Measurements from ENCODE around the gene MROH7. TPM values are rescaled to one million over a fixed set of nuclear protein-coding genes. Genes with fewer than 3 reads are reported as not detected.

Gene MROH7
- total RNA-seq, 6 experiments from 2014 or later = 0.09 TPM; not detected in 5

GRCh38 chr1:54710434-54710833 lies 68.8 kb downstream of the MROH7 start:
- no peak for DNase-seq
- no peak overlapping the region for H3K4me3 Mint-ChIP-seq
- peaks cover 32% of the 10 kb centered on the region for H3K27me3 Mint-ChIP-seq (ENCODE audit: insufficient read depth)
- H3K36me3 Mint-ChIP-seq (ENCODE audit: low read depth) = no peaks in the 10 kb centered on the region
- peaks cover 10% of the 10 kb centered on the region for H3K4me1 Mint-ChIP-seq (ENCODE audit: low read depth)
- TF ChIP-seq CTCF (IDR thresholded peaks at IDR 0.05) = no peak
- no peak overlapping the region for H3K27ac Mint-ChIP-seq
- H3K9me3 Mint-ChIP-seq = no peaks in the 10 kb centered on the region

DNA sequence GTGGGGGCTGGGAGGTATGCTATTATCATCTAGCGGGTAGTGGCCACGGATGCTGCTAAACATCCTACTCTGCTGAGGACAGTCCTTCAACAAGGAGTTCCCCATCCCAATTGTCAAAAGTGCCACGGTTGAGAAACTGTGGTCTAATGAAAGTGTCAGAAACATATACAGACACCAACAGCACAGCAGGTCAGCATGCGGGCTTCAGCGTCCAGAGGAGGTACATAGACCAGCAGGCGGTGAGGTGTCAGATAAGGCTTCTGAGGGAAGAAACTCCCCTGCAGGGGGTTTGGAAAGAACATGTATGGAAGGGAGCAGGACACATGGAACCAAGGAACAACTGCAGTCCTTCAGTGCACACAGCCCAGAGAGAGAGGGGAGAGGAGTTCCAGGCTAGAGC lies 69.3 kb downstream of the MROH7 start:
- no peak for TF ChIP-seq CTCF (IDR thresholded peaks at IDR 0.05)
- peaks cover 12% of the 10 kb centered on the region for H3K4me1 Mint-ChIP-seq (ENCODE audit: low read depth)
- no peak overlapping the region for H3K27ac Mint-ChIP-seq
- no peaks in the 10 kb centered on the region for H3K36me3 Mint-ChIP-seq (ENCODE audit: low read depth)
- no peaks in the 10 kb centered on the region for H3K9me3 Mint-ChIP-seq
- DNase-seq = no peak
- H3K27me3 Mint-ChIP-seq (ENCODE audit: insufficient read depth) = peaks cover 32% of the 10 kb centered on the region
- H3K4me3 Mint-ChIP-seq = no peak overlapping the region

DNA sequence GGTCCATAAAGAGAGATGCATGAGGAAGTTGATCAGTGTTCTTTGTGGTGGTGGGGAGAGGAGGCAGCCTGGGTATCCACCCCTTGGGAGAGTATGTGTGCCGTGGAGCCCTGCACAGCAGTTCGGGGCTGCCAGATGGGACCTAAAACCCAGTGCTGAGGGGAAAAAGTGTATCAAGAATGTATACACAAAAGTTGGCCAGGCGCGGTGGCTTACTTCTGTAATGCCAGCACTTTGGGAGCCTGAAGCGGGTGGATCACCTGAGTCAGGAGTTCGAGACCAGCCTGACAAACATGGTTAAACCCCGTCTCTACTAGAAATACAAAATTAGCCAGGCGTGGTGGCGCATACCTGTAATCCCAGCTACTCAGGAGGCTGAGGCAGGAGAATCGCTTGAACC lies 70.0 kb downstream of the MROH7 start:
- H3K36me3 Mint-ChIP-seq (ENCODE audit: low read depth) = no peaks in the 10 kb centered on the region
- no peak for DNase-seq
- peaks cover 32% of the 10 kb centered on the region for H3K27me3 Mint-ChIP-seq (ENCODE audit: insufficient read depth)
- H3K27ac Mint-ChIP-seq = no peak overlapping the region
- H3K4me1 Mint-ChIP-seq (ENCODE audit: low read depth) = peaks cover 18% of the 10 kb centered on the region
- H3K4me3 Mint-ChIP-seq = no peak overlapping the region
- no peak for TF ChIP-seq CTCF (IDR thresholded peaks at IDR 0.05)
- no peaks in the 10 kb centered on the region for H3K9me3 Mint-ChIP-seq

DNA sequence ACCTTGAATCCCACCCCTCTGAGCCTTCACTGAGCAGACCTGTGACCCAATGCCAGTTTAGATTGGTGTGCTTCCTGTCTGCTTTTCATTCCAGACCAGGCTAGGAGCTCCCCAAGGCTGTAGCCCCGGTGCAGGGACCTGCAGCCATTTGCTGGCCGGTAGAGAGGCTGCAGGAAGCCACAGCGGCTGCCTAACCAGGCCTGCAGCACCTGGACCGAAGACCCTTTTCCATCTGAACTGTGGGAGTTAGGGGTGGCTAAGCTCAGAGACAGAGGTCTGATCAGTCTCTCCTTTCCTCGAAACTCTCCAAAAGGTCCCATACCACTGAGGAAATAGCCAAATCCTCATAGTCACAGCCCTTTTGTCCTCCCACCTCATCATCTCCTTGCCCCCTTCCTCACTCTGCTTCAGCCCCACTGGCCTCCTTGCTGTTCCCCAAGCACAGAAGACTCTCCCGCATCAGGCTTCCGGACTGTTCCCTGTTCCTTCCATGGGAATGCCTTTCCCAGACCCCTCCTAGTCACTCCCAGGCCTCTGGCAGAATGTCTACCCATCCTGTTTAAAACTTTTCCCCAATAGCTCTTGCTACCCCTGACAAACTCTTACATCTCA lies 73.4 kb downstream of the MROH7 start:
- H3K9me3 Mint-ChIP-seq = no peaks in the 10 kb centered on the region
- peak overlapping the region; percentile 92 for H3K4me3 Mint-ChIP-seq
- H3K27me3 Mint-ChIP-seq (ENCODE audit: insufficient read depth) = peaks cover 20% of the 10 kb centered on the region
- H3K4me1 Mint-ChIP-seq (ENCODE audit: low read depth) = peaks cover 38% of the 10 kb centered on the region
- peaks cover 16% of the 10 kb centered on the region; the same call in 1 of the 2 replicates for H3K36me3 Mint-ChIP-seq (ENCODE audit: low read depth)
- peak overlapping the region; percentile 94 for H3K27ac Mint-ChIP-seq
- no peak for TF ChIP-seq CTCF (IDR thresholded peaks at IDR 0.05)
- DNase-seq = no peak

GRCh38 chr1:54715493-54716298 lies 74.1 kb downstream of the MROH7 start, which contains the start of gene TTC4:
Gene TTC4 (plus strand): TSS chr1:54715861. CDS start chr1:54715909, 48 bp downstream.
- no peak for TF ChIP-seq CTCF (IDR thresholded peaks at IDR 0.05)
- H3K36me3 Mint-ChIP-seq (ENCODE audit: low read depth) = peaks cover 16% of the 10 kb centered on the region; the same call in 1 of the 2 replicates
- peak within 1 kb of the TSS; percentile 92 for H3K4me3 Mint-ChIP-seq
- peaks cover 35% of the 10 kb centered on the region for H3K4me1 Mint-ChIP-seq (ENCODE audit: low read depth)
- no peaks in the 10 kb centered on the region for H3K9me3 Mint-ChIP-seq
- peak; percentile 64 for DNase-seq
- H3K27me3 Mint-ChIP-seq (ENCODE audit: insufficient read depth) = peaks cover 16% of the 10 kb centered on the region
- H3K27ac Mint-ChIP-seq = peak within 1 kb of the TSS; percentile 94
